Measurements from ENCODE around the gene CDKN2B-AS1. TPM values are rescaled to one million over a fixed set of nuclear protein-coding genes. Genes with fewer than 3 reads are reported as not detected.

Gene CDKN2B-AS1
- polyA plus RNA-seq, 3 donors: 0.08 TPM; not detected in 2

DNA sequence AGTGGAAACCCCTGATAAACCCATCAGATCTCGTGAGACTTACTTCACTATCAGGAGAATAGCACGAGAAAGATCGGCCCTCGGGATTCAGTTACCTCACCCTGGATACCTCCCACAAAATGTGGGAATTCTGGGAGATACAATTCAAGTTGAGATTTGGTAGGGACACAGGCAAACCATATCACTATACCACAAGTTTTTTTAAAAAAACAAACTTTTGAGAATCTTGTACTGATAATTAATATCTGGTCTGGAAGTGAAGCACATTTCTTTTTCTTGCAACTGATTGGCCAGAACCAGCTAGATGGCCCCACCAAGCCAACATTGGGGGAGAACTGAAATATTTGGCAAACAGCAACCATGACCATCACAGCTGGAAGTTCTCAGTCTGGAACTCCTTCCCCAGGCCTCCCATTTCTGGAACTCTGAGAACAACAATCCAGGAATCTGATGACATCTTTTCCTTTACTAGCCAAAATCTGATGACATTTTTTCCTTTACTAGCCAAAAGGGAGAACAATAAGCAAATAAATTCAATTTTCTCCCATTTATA is 66.3 kb downstream of the CDKN2B-AS1 start:
- DNase-seq (ENCODE audit: extremely low read depth in 1 of 11, low read depth in 9 of 11, low spot score in 4 of 11): no peak

DNA sequence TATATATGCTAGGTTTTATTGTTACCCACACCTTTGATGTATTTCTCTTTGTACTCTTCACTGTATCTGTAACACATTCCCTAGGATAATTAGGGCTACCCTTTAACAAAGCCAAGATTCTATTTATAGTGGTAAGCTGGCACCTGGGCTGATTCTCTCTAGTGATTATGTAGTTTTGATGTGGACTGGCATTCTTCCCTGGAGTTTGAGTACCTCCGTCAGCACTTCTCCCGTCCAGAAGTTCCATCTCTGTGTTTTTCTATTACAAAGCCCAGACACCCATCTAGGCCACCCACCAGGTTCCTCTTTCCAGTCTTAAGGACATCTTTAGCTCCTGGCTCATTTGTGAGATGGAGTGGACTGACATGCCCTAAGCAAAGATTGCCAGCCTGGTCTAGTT is 70.4 kb downstream of the CDKN2B-AS1 start:
- DNase-seq (ENCODE audit: extremely low read depth in 1 of 11, low read depth in 9 of 11, low spot score in 4 of 11): no peak

DNA sequence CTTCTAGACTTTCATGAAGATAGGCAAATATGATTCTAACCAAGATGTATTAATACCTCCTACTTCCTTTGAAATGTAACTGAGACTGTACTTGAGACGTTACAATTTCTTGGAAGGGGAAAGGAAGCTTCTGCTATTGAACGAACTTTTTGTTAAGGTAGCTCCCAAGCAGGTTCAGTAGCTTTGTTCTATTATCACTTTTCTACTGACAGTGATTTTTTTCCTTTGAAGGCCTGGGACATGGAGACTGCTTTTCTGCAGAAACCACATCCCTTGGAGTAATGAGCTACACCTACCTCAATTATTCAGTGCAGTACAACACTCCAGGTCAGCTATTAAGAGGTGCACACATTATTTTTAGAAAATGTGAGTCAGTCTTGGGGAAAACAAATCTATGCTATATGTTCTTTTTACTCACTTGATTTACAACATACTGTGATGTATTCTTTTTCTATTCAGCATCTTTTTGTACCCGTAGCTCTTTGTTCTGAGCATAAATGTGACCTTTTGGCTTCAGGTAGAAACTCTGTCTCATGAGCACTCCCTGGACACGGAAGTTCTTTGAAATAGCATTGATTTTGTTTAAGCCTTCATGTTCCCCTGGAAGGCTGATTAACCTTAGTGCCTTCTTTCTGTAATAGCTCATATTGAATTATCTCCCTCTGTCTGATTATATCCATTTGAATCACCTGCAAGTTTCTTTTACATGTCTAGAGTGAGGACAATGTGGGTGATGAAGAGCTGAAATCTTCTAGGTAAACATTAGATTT is 71.0 kb downstream of the CDKN2B-AS1 start:
- no peak for DNase-seq (ENCODE audit: extremely low read depth in 1 of 11, low read depth in 9 of 11, low spot score in 4 of 11)

DNA sequence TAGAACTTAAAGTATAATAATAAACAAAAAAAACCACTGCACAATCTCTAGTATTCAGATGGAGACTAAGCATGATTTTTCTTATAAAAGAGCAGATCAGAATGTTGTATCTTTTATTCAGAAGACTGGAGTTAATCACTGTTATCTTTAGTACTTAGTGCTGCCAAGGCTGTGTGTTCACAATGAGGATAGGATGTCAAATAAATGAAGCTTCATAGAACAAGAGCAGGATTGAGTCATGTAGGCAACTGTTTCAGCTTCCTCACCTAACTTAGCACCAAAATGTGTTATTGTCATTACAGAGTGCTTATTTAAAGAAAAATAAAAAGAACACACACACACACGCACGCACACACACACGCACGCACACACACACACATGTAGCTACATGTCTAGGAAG is 72.6 kb downstream of the CDKN2B-AS1 start:
- no peak for DNase-seq (ENCODE audit: extremely low read depth in 1 of 11, low read depth in 9 of 11, low spot score in 4 of 11)

DNA sequence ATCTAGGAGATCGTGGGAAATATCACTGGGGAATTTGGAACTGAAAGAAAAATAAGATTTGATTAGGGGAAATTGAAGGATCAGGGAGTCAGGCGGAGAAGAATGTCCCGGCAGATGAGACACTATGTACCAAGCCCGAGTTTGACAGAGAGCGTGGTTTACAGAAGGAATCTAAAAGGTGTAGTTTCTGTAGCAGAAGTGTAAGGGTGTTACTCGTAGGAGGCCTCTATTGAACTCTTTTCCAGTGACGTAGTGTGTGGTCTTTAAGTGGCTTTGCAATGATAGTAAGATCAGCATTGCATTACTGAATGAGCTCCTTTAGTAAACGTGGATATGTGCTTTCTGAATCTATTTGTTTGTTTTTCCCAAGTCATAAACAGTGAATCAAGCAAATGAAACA is 73.8 kb downstream of the CDKN2B-AS1 start:
- DNase-seq (ENCODE audit: extremely low read depth in 1 of 11, low read depth in 9 of 11, low spot score in 4 of 11): no peak

DNA sequence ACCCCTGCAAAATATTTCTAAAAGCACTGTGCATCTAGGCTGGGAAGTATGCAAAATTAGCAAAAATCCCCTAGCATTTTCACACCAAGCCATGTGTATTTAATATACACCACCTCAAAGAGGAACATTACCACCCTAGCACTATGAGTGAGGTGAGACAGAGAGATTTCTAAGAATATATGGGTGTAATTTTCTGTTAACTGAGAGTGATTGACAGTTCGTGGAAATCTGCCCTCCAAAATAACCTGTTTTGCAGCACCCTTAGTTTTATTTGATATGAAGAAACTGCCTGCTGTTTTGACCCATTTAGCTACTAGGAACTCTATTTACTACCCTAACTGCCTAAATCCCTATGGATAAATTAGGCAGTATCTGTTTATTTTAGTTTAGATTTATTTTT is 78.8 kb downstream of the CDKN2B-AS1 start:
- no peak for DNase-seq (ENCODE audit: extremely low read depth in 1 of 11, low read depth in 9 of 11, low spot score in 4 of 11)

DNA sequence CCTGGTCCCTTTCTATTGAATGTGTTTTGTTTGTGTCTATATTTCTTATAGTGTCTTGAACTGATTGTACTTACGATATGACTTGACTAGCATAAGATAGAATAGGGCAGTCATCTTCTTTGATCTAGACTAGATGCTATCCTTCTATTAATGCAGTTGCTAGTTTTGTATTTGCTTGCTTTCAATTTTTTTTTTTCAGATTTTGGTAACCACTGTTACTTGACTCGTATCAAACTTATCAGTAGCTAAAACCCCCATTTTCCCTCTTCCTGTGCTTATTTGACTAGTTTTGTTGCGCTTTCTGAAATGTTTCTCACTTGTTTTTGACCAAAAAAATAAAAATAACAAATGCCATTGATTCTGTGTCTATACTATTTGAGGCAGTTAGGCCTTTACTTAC is 83.5 kb downstream of the CDKN2B-AS1 start:
- DNase-seq (ENCODE audit: extremely low read depth in 1 of 11, low read depth in 9 of 11, low spot score in 4 of 11): no peak

DNA sequence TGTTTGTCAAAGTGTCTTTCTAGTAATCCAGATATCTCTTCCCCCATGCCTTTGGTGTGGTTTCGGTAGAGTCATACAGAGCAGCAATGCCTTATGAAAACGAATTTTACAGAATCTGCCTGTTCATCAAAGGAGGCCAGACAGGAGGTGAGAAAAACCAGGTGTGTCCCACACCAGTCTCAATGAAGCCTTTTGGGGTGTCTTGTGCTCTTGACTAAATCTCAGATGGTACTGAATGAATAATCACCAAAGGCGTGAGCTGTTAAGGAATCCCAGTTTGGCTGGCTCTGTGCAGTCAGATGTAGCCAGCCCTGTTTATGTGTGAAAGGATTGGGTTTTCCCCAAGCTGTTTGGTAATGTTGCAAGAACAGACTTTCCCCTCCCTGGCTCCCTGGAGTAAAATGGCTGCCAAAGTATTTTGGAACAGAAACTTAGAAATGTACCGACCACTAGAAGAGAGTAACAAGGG is 85.3 kb downstream of the CDKN2B-AS1 start:
- no peak for DNase-seq (ENCODE audit: extremely low read depth in 1 of 11, low read depth in 9 of 11, low spot score in 4 of 11)

DNA sequence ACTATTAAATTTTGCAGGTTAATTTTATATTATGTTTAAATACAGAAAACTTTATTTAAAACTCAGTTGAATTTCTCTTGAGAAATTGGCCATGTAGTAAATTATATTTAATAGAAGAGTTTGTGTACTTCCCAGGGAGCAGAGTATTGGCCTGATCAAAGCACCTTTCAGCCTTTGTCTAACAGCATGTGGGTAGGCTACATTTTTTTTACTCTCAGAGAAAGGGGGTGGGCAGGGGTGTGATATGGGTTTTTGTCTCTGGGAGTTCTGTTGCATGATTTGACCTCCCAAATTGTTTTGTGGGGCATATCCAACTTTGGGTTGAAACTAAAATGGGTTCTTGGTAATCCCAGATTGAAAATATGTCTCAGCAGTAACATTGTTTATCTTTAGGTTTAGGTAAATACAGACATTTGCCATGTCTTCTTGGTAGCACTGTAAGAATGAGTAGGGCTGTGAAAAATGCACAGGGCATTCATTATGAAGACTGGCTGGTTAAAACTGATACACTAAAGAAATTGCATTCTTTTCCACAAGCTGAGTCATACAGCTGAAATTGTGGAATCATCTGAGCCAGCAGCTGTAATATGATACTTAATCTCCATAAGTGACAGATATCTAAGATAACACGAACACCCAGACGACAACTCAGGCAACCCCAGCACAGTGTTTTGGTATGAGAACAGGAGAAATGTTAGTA is 89.9 kb downstream of the CDKN2B-AS1 start:
- no peak for DNase-seq (ENCODE audit: extremely low read depth in 1 of 11, low read depth in 9 of 11, low spot score in 4 of 11)

DNA sequence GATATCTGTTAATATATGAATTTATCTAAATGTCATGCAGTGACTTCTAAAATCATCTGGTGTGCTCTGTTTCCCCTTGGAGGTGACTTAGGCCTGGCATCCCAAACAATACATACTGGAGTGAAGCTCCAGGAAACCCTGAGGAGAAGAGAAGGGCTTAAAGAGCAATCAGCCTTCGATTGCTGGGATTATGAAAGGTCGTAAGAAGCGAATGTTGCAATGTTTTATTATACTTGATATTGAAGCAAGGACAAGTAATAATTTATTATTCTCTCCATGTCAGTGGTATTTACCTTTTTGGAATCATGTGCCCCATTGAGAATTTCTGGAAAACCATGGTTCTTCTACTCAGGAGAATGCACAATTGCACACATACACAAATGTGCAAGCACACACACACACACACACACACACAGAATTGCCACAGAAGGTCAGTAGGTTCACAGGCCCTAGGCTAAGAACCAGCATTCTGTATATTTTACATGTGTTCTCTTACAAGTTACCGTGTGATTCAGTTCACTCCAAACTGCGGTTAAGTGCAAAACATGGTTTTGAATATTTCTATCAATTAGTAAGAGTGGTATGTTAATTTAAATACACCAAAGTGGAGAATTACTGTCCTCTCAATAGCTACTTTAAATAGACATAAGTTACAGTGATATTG is 93.6 kb downstream of the CDKN2B-AS1 start:
- no peak for DNase-seq (ENCODE audit: extremely low read depth in 1 of 11, low read depth in 9 of 11, low spot score in 4 of 11)

DNA sequence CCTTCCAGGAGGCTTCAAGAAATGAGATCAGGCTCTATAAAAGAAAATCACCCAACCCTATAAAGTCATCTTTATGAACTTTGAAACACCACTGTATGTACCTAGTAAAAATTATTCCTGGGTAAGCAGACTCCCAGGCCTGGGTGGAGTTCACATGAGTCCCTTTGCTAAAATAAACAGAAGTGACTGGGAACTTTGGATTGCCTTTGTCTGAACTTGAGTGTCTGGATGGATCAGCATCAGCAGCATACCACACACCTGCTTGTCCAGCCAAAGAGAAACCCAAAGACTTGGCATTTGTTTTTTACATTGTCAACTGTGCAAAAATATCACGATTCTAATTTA is 94.1 kb downstream of the CDKN2B-AS1 start:
- DNase-seq (ENCODE audit: extremely low read depth in 1 of 11, low read depth in 9 of 11, low spot score in 4 of 11): no peak

DNA sequence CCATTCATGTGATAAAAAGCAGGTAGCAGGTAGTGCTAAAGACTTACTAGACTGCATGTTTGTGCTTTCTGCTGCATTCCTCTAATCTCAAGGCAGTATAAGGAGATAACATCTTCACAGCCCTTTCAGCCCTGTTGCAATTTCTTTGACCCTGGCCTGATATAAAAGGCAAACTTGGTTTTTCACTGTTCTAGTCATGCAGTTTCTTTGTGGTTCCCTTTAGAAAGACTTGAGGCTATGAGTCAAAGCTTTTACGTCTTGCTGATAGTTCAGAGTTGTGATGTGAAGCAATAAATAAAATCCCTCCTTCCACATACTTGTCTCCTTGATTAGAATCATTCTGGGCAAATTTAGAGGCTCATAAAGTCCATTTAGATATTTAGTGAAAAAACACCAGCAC is 103.1 kb downstream of the CDKN2B-AS1 start:
- DNase-seq (ENCODE audit: extremely low read depth in 1 of 11, low read depth in 9 of 11, low spot score in 4 of 11): no peak

DNA sequence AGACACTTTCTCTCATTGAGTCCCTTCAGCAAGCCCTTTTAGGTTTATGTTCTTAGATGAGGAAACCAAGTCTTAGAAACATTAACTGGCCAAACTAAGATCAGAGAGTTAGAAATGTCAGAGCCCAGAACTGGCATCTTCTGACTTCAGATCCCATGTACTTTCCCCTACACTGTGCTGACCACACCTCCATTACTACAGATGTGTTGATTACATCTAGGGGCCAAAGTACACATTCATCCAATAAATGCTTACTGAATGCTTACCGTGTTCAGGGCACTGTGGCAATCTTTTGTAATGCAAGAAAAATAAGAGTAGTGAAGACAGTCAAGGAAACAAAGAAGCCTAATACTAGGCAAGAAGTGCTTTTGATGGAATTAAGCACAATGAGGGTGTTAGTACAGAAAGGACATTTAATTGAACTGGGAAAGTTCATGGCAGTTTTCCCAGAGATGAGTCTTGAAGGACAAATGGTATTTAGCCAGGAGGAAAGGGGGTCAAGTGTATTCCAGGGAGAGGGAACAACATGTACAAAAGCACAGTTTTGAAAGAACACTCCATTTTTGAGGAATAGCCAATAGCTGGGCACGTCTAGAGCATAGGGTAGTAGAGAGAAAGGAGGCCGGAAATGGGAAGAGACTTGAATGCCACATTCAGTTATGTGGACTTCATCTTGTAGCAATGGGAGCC is 104.2 kb downstream of the CDKN2B-AS1 start:
- DNase-seq (ENCODE audit: extremely low read depth in 1 of 11, low read depth in 9 of 11, low spot score in 4 of 11): no peak

DNA sequence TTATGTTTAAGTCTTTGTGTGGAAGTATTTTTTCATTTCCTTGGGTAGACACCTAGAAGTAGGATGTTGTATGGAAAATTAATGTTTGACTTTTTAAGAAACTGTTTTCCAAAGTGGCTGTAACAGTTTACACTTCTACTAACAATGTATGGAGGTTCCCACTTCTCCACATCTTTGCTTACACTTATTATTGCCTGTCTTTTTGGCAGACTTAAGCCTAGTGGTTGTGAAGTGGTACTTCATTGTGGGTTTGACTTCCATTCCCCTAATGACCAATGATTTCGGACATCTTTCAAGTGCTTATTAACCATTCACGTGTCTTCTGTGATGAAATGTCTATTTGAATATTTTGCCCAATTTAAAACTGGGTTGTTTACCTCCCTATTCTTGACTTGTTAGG is 106.0 kb downstream of the CDKN2B-AS1 start:
- no peak for DNase-seq (ENCODE audit: extremely low read depth in 1 of 11, low read depth in 9 of 11, low spot score in 4 of 11)

DNA sequence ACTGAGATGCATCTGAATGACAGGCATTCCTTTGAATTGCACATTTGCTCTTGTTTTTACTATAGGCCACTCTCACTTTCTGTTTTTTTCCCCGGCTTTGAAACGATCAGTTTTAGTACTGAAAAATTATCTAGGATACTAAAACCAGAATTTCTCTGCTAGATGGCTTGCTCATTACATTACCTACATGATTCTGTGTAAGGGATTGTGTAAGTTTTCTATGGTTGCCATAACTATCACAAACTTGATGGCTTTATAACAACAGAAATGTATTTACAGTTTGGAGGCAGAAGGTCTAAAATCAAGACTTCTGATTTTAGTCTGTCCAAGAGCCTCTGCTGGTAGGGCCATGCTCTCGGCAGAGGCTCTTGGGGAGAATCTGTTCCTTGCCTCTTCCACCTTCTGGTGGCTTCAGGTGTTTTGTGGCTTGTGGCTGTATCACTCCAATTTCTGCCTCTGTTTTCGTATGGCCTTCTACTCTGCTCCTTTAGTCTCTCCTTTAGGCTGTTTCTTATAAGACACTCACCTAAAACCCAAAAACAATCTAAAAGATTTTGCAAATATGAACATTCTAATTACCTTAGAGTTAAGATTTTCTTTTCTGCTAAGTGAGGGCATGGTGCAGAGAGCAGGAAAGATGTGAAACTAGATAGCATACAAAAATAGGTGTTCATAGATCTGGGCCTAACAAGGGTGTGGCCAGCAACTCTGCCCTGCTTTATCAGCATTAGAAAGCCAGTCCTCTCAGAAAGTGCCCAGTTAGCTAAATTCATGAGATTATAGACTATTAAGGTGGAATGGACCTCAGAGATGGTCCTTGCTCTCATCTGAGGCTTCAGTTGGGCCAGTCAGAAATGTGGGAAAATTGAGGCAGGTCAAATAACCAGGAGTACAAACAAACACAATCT is 107.8 kb downstream of the CDKN2B-AS1 start:
- no peak for DNase-seq (ENCODE audit: extremely low read depth in 1 of 11, low read depth in 9 of 11, low spot score in 4 of 11)

DNA sequence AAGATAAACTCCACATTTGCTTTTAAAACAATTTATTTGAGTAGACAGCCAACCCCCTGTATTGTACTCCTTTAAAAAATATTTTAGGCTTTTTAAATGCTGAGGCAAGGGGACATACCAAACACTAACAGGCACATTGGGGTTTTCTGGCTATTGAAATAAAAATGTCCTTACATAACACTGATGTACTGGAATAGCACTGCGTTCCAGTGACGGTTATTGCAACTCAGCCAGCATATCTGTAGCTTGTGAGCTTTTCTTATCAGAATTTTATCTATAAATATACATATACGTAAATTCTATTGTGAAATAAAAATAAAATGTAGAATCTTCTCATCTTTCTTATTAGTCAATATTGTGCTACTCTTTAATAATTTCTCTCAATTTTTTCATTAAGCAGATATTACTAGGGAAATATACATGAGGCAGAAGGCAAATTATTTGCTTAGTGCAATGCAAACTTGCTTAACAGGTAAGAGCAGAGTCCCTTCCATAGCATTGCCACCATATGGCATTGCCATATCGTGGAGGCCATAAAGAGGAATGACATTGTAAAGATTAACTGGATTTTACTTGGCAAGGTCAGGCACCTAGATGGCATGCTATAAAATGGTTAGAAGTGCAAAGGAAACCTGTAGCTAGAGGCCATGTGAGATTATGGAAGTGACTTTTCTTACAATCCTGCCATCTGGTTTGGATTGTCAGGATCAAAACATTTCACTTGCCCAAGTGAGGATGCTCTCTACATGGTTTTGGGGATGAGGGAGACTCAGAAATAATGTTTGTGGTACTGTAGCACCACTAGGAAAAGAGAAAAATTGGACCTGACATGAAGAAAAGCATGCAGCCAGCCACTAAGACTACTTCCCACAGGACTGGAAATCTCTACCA is 109.3 kb downstream of the CDKN2B-AS1 start:
- no peak for DNase-seq (ENCODE audit: extremely low read depth in 1 of 11, low read depth in 9 of 11, low spot score in 4 of 11)

DNA sequence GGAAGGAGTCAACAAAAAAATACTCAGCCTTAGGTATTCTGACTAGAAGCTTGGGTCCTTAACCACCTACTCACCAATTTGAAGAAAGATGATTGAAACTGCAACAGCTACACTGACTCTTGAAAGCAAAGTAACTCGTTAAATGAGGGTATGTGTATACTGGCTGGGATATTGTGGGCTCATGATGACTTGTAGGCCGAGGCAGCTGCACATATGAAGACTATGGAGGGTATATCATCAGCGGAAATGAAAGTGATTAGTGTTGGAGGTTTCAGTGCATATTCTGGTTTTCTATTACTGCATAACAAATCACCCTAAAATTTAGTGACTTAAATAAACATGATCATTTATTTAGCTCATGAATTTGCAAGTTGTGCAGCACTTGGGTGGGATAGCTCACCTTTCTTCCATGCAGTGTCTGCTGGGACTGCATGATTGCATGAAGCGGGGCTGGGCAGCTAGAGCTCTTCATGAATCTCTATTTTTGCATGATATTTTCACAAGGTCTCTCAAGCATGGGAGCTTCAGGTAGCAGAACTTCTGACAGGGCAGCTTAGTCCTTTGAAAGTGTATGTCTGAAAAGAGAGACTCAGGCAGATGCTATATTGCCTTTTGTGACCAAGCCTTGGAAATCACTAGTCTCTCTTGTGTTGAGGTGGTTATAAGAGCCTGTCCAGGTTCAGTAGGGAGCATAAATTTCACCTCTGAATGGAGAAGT is 110.6 kb downstream of the CDKN2B-AS1 start:
- DNase-seq (ENCODE audit: extremely low read depth in 1 of 11, low read depth in 9 of 11, low spot score in 4 of 11): no peak
